Esophagus muscularis mucosa (tissue), 3 donors: ENCODE results near the gene PTPRN2.

Source experiments
- POLR2A ChIP-seq: fragments of 450-650 bp; IDR thresholded peaks from one replicate; pipeline ENCODE4 v1.6.1; 2017; ENCODE audit warnings: antibody characterized with exemption, moderate library complexity, mild to moderate bottlenecking, low read depth
- TF ChIP-seq, protein P1 (sequence below), 3 experiments: fragments of 200-600 bp in 2 of 3; fragments of 450-650 bp in 1 of 3; sonication (generic) in 2 of 3; IDR thresholded peaks; one replicate each; pipeline ENCODE4 v1.5.1; 2017 to 2019; ENCODE audit warnings: antibody characterized with exemption in 3 of 3, mild to moderate bottlenecking in 2 of 3, moderate library complexity in 1 of 3

DNA sequence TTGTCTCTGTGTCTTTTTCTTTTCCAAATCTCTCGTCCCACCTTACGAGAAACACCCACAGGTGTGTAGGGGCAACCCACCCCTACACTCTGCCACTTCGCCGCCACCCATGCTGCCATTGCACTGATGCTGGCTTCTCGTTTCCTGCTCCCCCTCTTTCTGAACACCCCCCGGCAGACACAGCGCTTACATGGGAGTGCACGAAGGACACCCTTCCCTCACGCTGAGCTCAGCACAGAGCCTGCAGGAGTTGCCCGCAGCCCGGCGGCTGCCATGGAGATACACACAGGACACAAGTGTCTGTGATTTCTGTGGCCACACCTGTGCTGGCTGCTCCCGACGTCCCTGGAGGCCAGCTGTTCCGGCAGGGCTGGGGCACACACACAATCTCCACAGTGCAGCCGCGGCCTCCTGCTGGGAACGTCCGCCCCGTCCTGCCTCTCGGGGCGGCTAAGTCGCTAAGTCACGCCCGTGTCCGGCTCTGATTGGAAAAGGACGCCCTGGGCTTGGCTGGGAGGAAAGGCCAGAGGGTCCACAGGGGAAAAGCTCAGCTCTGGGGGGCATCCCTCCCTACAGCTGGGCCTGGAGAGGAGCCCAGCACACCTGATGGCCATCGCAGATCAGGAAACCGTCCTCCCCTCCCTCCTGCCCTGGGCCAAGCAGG lies 349.8 kb downstream of the PTPRN2 start:
- TF ChIP-seq, protein P1, sequence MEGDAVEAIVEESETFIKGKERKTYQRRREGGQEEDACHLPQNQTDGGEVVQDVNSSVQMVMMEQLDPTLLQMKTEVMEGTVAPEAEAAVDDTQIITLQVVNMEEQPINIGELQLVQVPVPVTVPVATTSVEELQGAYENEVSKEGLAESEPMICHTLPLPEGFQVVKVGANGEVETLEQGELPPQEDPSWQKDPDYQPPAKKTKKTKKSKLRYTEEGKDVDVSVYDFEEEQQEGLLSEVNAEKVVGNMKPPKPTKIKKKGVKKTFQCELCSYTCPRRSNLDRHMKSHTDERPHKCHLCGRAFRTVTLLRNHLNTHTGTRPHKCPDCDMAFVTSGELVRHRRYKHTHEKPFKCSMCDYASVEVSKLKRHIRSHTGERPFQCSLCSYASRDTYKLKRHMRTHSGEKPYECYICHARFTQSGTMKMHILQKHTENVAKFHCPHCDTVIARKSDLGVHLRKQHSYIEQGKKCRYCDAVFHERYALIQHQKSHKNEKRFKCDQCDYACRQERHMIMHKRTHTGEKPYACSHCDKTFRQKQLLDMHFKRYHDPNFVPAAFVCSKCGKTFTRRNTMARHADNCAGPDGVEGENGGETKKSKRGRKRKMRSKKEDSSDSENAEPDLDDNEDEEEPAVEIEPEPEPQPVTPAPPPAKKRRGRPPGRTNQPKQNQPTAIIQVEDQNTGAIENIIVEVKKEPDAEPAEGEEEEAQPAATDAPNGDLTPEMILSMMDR (IDR thresholded peaks at IDR 0.05): no peak
- no peak for TF ChIP-seq POLR2A
